ENCODE results near the gene SOS2.
A peak's percentile ranks its signal among the peaks of the same experiment; 100 is the strongest.
"Not testable (repeated sequence)": the region's sequence is repeated elsewhere in the genome, so short reads cannot be mapped to it uniquely, and the experiment has no call there.

Gene SOS2

GRCh38 chr14:50086321-50086711 is 145.1 kb downstream of the SOS2 start:
- no peak for DNase-seq

- peak in 17 of 58 donors; percentile 3 to 60 (median 25) for DNase-seq
Observed at GRCh38 chr14:50085570-50086320, 145.6 kb downstream of the SOS2 start.

- no peak for DNase-seq
Observed at GRCh38 chr14:50084666-50085065, 146.7 kb downstream of the SOS2 start.

GRCh38 chr14:50083467-50084337 is 147.7 kb downstream of the SOS2 start:
- DNase-seq: peak in 18 of 58 donors; percentile 9 to 64 (median 31)

- DNase-seq: peak in 3 of 58 donors; percentile 14 to 24 (median 17)
Observed at GRCh38 chr14:50082784-50083466, 148.5 kb downstream of the SOS2 start.

GRCh38 chr14:50082308-50082742 is 149.1 kb downstream of the SOS2 start:
- no peak for DNase-seq

GRCh38 chr14:50079103-50079502 is 152.3 kb downstream of the SOS2 start:
- not testable (repeated sequence) for DNase-seq

GRCh38 chr14:50073663-50074062 is 157.7 kb downstream of the SOS2 start:
- not testable (repeated sequence) for DNase-seq

- DNase-seq: no peak
Observed at GRCh38 chr14:50072395-50072794, 159.0 kb downstream of the SOS2 start.

GRCh38 chr14:50070840-50071548 is 160.4 kb downstream of the SOS2 start:
- DNase-seq: no peak

GRCh38 chr14:50070230-50070629 is 161.1 kb downstream of the SOS2 start:
- DNase-seq: no peak

- DNase-seq: no peak
Observed at GRCh38 chr14:50069325-50069724, 162.1 kb downstream of the SOS2 start.

- DNase-seq: no peak
Observed at GRCh38 chr14:50068496-50068895, 162.9 kb downstream of the SOS2 start.

GRCh38 chr14:50067723-50068495 is 163.5 kb downstream of the SOS2 start:
- no peak for DNase-seq

All from anterior cingulate cortex (tissue), 58 donors.